Esophagus squamous epithelium (tissue), 5 donors: ENCODE data around the gene SCN4A. TPM values are rescaled to one million over a fixed set of nuclear protein-coding genes. Genes with fewer than 3 reads are reported as not detected.

ENCODE experiments used
- DNase-seq: peaks from one replicate; lab custom pipeline; 2025; lab: John Stamatoyannopoulos, UW
- H3K27ac ChIP-seq, 4 donors: fragments of 200-600 bp; sonication (generic); one replicate each; pipeline ENCODE4 v1.5.1; 2016 to 2019; ENCODE audit warnings: mild to moderate bottlenecking in 1 of 4
- H3K27me3 ChIP-seq, 4 donors: fragments of 200-600 bp; sonication (generic); 1 replicate in 3 of 4; 2 replicates in 1 of 4; pipeline versions ENCODE4 v1.5.1 to v1.6.0; 2017 to 2021; ENCODE audit warnings: antibody characterized with exemption in 1 of 4
- H3K36me3 ChIP-seq, 3 donors: fragments of 200-600 bp; sonication (generic); one replicate each; pipeline ENCODE4 v1.5.1; 2016 to 2019
- H3K4me1 ChIP-seq, 3 donors: fragments of 200-600 bp; sonication (generic); one replicate each; pipeline ENCODE4 v1.5.1; 2017 to 2019
- H3K4me3 ChIP-seq, 4 donors: fragments of 200-600 bp; sonication (generic); 1 replicate in 3 of 4; 2 replicates in 1 of 4; pipeline ENCODE4 v1.5.1; 2016 to 2019; ENCODE audit warnings: mild to moderate bottlenecking in 2 of 4, moderate library complexity in 1 of 4
- H3K9me3 ChIP-seq, 3 donors: fragments of 200-600 bp; sonication (generic); one replicate each; pipeline ENCODE4 v1.5.1; 2016 to 2019
- POLR2A ChIP-seq, 4 donors: fragments of 450-650 bp; IDR thresholded peaks; one replicate each; pipeline ENCODE4 v1.6.1; 2017; ENCODE audit warnings: antibody characterized with exemption in 4 of 4, mild to moderate bottlenecking in 4 of 4, moderate library complexity in 3 of 4
- WGBS, 2 donors: methylation state at CpG; one replicate each; pipeline ENCODE4 v1.1.5; 2018; 5-methylcytosine and 5-hydroxymethylcytosine counted together
- intact Hi-C: fragments of 100-400 bp; cut with DNase I; formaldehyde crosslinking; loops from one replicate; pipeline ENCODE4 v1.15.0; 2022
- total RNA-seq, 4 donors: library from RNA; depleted of rRNA; stranded (reverse); fragments of >200 nt; gene quantifications; one replicate each; pipeline ENCODE4 v1.1.0, GENCODE V29; 2016
- TF ChIP-seq, protein P1 (sequence below), 6 experiments: fragments of 450-650 bp in 4 of 6; fragments of 200-600 bp in 2 of 6; sonication (generic) in 2 of 6; IDR thresholded peaks; one replicate each; pipeline ENCODE4 v1.5.1; 2016 to 2019; ENCODE audit warnings: antibody characterized with exemption in 6 of 6, mild to moderate bottlenecking in 4 of 6, moderate library complexity in 4 of 6
- donor health status: DM: yes; HTN: yes; CAD: no.

SCN4A gene
- total RNA-seq, 4 donors from 2014 or later, result under 0.01 to 0.12 TPM; not detected in 2

- H3K4me1 ChIP-seq, result peaks cover 0 to 8% (median 0%) of the 10 kb centered on the region in 3 donors
- intact Hi-C loops, result no loop called here
- no peak for DNase-seq
- no peaks in the 10 kb centered on the region for H3K9me3 ChIP-seq
- no peaks in the 10 kb centered on the region for H3K36me3 ChIP-seq
- H3K27ac ChIP-seq, result no peak overlapping the region
- H3K4me3 ChIP-seq, result no peak overlapping the region
- H3K27me3 ChIP-seq, result no peaks in the 10 kb centered on the region
- no peak for TF ChIP-seq POLR2A (IDR thresholded peaks at IDR 0.05)
- TF ChIP-seq, protein P1, sequence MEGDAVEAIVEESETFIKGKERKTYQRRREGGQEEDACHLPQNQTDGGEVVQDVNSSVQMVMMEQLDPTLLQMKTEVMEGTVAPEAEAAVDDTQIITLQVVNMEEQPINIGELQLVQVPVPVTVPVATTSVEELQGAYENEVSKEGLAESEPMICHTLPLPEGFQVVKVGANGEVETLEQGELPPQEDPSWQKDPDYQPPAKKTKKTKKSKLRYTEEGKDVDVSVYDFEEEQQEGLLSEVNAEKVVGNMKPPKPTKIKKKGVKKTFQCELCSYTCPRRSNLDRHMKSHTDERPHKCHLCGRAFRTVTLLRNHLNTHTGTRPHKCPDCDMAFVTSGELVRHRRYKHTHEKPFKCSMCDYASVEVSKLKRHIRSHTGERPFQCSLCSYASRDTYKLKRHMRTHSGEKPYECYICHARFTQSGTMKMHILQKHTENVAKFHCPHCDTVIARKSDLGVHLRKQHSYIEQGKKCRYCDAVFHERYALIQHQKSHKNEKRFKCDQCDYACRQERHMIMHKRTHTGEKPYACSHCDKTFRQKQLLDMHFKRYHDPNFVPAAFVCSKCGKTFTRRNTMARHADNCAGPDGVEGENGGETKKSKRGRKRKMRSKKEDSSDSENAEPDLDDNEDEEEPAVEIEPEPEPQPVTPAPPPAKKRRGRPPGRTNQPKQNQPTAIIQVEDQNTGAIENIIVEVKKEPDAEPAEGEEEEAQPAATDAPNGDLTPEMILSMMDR (IDR thresholded peaks at IDR 0.05), result no peak
- WGBS, 2 donors, result 76 to 77% methylated on average over 11 to 15 of the region's 19 CpGs
These were observed 4.8 kb downstream of the SCN4A start for GRCh38 chr17:63967953-63968352.

- no peaks in the 10 kb centered on the region for H3K27me3 ChIP-seq
- intact Hi-C loops, result no loop called here
- 69 to 73% methylated on average over 7 to 9 of the region's 11 CpGs for WGBS, 2 donors
- H3K4me1 ChIP-seq, result peaks cover 0 to 20% (median under 1%) of the 10 kb centered on the region in 3 donors
- no peaks in the 10 kb centered on the region for H3K9me3 ChIP-seq
- DNase-seq, result no peak
- TF ChIP-seq, protein P1 (IDR thresholded peaks at IDR 0.05), result no peak
- TF ChIP-seq POLR2A (IDR thresholded peaks at IDR 0.05), result no peak
- H3K36me3 ChIP-seq, result no peaks in the 10 kb centered on the region
- H3K27ac ChIP-seq, result no peak overlapping the region
- no peak overlapping the region for H3K4me3 ChIP-seq
These were observed 6.0 kb downstream of the SCN4A start for GRCh38 chr17:63966646-63967264.

DNA sequence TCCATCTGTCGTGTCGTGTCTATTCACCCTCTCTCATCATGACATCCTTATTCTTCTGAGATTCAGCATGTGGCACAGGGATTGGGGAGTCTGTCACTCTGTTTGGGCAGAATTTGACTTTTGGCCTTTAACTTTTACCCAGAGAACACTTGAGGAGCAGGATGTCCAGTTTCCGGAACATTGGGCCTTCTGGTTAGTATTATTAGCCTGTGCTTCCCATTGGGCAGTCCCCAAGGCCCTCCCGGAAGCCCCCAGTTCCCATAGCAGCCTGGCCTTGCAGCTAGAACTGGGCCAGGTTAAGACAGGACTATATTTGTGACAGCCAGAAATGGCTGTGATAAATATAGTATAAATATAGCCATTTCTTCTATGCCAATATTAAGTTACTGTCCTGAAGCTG, 9.6 kb downstream of the SCN4A start:
- Histone ChIP-seq H3K9me3 (no peaks in the 10 kb centered on the region), H3K4me3 (no peak overlapping the region), H3K4me1 (peaks cover 0 to 31% (median 4%) of the 10 kb centered on the region in 3 donors), H3K27ac (peak overlapping the region in 3 of 4 donors; percentile 58 to 81 (median 65)), H3K27me3 (peaks cover 0 to 6% (median 0%) of the 10 kb centered on the region in 4 donors), H3K36me3 (no peaks in the 10 kb centered on the region)
- intact Hi-C loops, result no loop called here
- TF ChIP-seq, protein P1 (IDR thresholded peaks at IDR 0.05), result no peak
- no peak for TF ChIP-seq POLR2A (IDR thresholded peaks at IDR 0.05)
- WGBS, 2 donors, result 74 to 94% methylated on average over 4 of the region's 4 CpGs
- DNase-seq, result no peak

DNA sequence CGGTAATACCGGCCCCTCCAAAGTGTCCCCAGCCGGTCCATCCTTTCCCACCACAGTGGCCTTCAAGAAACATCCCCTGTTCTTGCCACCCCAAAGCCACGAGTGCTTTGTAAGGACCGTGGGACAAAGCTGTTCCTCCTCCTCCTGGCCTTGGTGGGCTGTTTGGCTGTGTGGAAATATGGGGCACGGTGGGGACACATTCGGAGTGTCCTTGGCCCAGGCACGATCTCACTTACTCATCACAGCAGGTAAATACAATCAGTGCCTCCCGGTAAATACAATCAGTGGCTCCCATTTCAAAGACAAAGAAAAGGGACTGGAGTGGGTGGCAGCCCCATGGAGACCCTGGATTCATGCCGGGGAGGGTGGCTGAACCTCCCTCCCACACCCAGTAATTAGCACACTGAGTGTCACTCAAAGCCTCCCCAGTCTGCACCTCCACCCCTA, 10.4 kb downstream of the SCN4A start:
- Histone ChIP-seq H3K36me3 (no peaks in the 10 kb centered on the region), H3K4me3 (no peak overlapping the region), H3K9me3 (no peaks in the 10 kb centered on the region), H3K4me1 (peaks cover 0 to 31% (median 4%) of the 10 kb centered on the region in 3 donors), H3K27me3 (peaks cover 0 to 6% (median 0%) of the 10 kb centered on the region in 4 donors), H3K27ac (peak overlapping the region in 3 of 4 donors; percentile 28 to 81 (median 65))
- 67 to 76% methylated on average over 3 to 8 of the region's 10 CpGs for WGBS, 2 donors
- TF ChIP-seq, protein P1 (IDR thresholded peaks at IDR 0.05), result no peak
- no peak for TF ChIP-seq POLR2A (IDR thresholded peaks at IDR 0.05)
- no peak for DNase-seq
- intact Hi-C loops, result no loop called here
